Kasumi-1 (cell line): Measurements from ENCODE around the gene DNLZ.

ENCODE experiments used
- DNase-seq, 2 experiments: peaks; one replicate each; lab custom pipeline; 2025; lab: John Stamatoyannopoulos, UW

DNLZ gene

GRCh38 chr9:136376457-136376856, 12.9 kb upstream of the DNLZ start:
- DNase-seq, result no peak

- no peak for DNase-seq
Observed at GRCh38 chr9:136375096-136375495, 11.6 kb upstream of the DNLZ start.

- no peak for DNase-seq
Observed at GRCh38 chr9:136374183-136374575, 10.6 kb upstream of the DNLZ start.

- peak; percentile 17 to 32 for DNase-seq
Observed at GRCh38 chr9:136373300-136374182, 10.0 kb upstream of the DNLZ start, which contains the start of gene CARD9. Gene CARD9 (minus strand): TSS chr9:136373669. CDS start chr9:136372078, 1,591 bp downstream.

GRCh38 chr9:136372561-136373299, 9.2 kb upstream of the DNLZ start:
- peak; percentile 74 to 79 for DNase-seq

- no peak for DNase-seq
Observed at GRCh38 chr9:136372006-136372405, 8.5 kb upstream of the DNLZ start.

GRCh38 chr9:136371533-136371880, 8.0 kb upstream of the DNLZ start:
- no peak for DNase-seq

GRCh38 chr9:136370687-136371532, 7.4 kb upstream of the DNLZ start:
- no peak for DNase-seq

GRCh38 chr9:136370037-136370436, 6.5 kb upstream of the DNLZ start:
- DNase-seq, result no peak

GRCh38 chr9:136368190-136368589, 4.6 kb upstream of the DNLZ start:
- DNase-seq, result no peak

GRCh38 chr9:136367296-136368145, 4.0 kb upstream of the DNLZ start:
- no peak for DNase-seq

GRCh38 chr9:136366826-136367225, 3.3 kb upstream of the DNLZ start:
- no peak for DNase-seq

GRCh38 chr9:136365775-136366222, 2.3 kb upstream of the DNLZ start:
- peak; percentile 46 to 70 for DNase-seq

GRCh38 chr9:136364942-136365774, 1.6 kb upstream of the DNLZ start:
- no peak for DNase-seq

- peak in 1 of 2 experiments; percentile 33 for DNase-seq
Observed at GRCh38 chr9:136363949-136364748, 605 bp upstream of the DNLZ start.

GRCh38 chr9:136362450-136362784, 1.1 kb downstream of the DNLZ start:
- DNase-seq, result no peak

- DNase-seq, result no peak
Observed at GRCh38 chr9:136361754-136362449, 1.6 kb downstream of the DNLZ start.

- no peak for DNase-seq
Observed at GRCh38 chr9:136361047-136361753, 2.3 kb downstream of the DNLZ start.
